ENCODE data around the gene BAG2.
A peak's percentile ranks its signal among the peaks of the same experiment; 100 is the strongest.

BAG2 gene

DNA sequence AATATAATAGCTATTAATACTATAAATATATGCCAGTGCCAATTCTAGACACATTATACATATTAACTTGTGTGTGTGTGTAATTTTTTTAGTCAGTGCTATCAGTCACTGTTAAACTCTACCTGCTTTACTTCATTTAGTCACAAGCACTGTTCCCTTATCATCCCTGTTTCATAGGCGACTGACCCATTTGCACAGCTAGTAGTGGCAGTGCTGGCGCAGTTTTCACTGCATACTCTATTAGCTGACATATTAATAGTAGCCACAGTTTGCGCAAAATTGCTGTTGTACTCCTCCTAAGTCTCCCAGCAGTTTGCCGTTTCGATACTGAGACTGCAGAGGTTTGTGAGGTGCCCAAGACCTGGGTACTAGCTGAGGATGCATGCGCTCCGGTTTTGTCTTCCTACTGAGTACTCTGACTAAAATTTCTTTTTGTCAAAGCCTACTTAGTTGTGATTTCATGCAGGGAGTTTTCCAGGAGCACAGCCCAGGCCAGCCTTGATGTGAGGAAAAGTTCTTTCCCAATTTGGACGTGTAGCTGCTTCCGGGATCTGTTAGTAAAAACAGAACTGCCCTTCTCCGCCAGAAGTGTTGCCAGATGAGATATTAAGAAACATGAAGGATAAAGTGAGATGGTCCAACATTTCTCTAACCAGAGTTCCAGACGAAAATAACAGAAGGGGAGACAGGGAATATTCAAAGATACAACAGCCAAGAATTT, 5.6 kb downstream of the BAG2 start:
- no peak for DNase-seq

DNA sequence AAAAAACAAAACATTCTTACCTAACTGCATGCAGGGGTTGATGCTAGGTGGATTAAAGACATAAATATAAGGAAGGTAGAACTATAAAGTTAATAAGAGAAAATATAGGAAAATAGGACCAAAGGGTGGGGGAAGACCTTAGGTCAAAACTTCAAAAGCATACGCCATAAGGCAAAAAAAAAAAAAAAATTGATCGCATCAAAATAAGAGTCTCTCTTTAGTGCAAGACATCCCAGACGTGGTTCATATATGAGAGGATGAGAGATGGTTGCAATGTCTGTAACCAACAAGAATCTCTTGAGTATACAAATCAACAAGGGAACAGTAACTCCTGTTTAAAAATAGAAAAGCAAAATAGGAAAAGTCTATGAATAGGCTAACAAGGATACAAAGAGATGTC, 8.5 kb downstream of the BAG2 start:
- DNase-seq: no peak

- DNase-seq: no peak
Observed at GRCh38 chr6:57182017-57182432, 9.9 kb downstream of the BAG2 start.

DNA sequence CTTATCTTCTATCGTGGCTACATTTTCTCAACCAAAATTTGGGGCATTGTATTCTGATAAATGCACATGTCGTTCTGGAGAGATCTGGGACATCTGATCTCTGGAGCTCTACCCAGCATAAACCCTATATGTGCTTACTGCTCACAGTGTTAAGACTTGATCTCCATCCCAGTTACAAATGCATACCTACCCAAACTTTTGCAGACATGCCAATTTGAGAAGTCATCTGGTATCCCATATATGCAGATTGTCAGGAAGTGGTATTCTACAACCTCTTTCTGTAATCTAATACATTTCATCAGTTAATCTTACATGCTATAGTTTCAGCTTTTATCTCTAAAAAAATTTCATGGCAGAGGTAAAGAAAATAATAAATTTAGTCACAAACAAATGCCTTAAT, 11.2 kb downstream of the BAG2 start:
- no peak for DNase-seq

GRCh38 chr6:57190140-57190539, 18.0 kb downstream of the BAG2 start:
- DNase-seq: no peak

- DNase-seq: no peak
Observed at GRCh38 chr6:57193177-57193576, 21.1 kb downstream of the BAG2 start.

DNA sequence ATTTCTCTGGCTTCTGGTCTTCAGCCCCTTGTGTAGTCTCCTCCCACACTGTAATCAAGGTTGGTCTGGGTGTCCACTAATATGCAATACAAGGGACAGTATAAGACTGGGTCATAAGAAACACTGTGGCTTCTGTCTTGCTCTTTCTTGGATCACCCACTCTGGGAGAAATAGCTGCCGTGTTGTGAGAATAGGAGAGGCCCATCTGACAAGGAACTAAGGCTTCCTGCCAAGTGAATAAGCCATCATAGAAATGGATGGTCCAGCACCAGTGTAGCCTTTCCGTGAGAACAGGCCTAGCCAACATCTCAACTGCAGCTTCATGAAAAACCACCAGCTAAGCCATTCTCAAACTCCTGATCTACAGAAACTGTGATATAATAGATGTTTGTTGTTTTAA, 23.3 kb downstream of the BAG2 start:
- no peak for DNase-seq

DNA sequence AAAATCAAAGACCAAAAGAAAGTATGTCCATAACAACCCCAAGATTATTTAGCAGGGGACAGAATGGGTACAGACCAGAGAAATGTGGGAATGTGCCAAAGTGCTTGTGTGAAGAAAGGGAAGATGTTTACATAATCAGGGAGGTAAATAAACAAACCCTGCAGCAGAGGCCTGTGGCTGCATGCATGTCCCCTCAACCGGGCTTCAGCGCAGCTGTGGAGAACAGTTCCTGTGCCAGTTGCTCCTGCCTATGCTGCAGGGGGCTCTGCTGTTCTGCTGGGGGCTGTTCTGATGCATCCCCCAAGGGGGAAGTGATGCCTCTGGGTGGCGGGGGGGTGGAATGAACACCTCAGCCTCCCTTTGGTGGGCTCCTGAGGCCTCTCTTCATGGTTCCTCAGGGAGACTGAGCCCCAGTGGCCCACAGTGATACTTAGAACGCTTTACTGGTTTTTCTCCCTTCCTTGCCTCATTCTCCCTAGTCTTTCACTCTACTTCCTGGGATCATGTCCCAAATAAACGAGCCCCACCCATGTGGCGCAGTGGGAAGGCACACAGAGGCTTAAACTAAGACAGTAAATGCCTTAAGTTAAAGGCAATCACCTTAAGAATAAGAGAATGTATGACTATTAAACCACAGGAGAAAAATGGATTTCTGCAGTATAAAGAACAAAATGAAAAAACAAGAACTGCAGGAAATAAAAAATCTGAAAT, 27.0 kb downstream of the BAG2 start:
- DNase-seq: no peak

- DNase-seq: no peak
Observed at GRCh38 chr6:57201718-57202117, 29.6 kb downstream of the BAG2 start.

GRCh38 chr6:57205550-57206328, 33.6 kb downstream of the BAG2 start:
- no peak for DNase-seq

- no peak for DNase-seq
Observed at GRCh38 chr6:57207141-57207540, 35.0 kb downstream of the BAG2 start.

- no peak for DNase-seq
Observed at GRCh38 chr6:57207872-57208271, 35.7 kb downstream of the BAG2 start.

DNA sequence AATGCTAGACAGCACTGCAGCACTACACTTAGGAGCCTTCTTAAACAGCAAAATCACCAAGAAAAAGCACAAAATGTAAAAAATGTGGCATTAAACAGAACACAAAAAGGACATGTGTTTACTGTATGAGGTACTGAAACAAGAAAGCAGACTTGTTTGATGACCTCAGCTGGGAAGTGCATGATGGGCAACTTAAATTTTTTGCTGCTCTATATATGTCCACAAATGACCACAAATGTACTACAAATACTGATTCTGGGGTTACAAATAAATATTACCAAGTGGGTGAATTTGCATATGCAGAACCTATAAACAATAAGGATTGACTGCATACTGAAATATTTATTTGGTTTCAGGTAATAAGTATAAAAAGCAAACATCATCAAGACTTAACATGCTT, 36.9 kb downstream of the BAG2 start:
- DNase-seq: no peak

GRCh38 chr6:57210060-57210459, 37.9 kb downstream of the BAG2 start:
- DNase-seq: no peak

DNA sequence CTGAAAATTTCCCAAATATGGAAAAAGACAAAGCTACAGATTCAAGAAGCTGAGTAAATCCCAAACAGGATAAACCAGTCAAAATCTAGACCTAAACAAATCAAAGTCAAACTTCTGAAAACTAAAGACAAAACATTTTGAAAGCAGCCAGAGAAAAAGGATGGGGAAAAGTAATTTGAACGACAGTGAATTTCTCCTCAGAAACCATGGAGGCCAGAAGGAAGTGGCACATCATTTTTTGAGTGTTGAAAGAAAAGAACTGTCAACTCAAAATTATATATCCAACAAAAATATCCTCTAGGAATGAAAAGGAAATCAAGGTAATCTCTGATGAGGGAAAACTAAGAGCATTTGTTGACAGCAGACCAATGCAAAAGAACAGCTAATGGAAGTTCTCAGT, 43.1 kb downstream of the BAG2 start:
- DNase-seq: no peak

DNA sequence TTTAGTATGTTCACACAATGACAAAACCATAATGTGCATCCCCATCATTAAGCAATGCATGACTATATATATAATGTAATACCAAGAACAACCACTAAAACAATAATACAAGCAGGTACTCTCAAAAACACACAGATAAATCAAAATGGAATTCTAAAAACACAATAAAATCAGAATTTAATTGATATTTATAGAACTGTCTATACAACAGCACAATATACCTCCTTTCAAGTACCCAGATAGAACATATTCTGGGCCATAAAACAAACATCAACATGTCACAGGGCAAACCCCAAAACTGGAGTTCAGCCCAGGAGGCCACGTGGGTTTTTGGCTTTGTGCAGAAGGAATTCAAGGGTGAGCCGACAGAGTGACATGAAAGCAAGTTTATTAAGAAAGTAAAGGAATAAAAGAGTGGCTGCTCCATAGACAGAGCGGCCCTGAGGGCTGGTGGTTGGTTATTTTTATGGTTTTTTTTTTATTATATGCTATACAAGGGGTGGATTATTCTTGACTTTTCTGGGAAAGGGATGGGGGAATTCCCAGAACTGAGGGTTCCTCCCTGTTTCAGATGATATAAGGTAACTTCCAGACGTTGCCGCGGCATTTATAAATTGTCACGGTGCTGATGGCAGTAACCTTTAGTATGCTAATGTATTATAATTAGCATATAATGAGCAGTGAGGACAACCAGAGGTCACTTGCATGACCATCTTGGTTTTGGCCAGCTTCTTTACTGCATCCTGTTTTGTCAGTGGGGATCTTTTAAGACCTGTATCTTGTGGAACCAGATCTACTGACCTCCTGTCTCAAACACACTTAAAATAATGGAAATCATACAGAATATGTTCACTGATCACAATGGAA, 44.3 kb downstream of the BAG2 start:
- no peak for DNase-seq

DNA sequence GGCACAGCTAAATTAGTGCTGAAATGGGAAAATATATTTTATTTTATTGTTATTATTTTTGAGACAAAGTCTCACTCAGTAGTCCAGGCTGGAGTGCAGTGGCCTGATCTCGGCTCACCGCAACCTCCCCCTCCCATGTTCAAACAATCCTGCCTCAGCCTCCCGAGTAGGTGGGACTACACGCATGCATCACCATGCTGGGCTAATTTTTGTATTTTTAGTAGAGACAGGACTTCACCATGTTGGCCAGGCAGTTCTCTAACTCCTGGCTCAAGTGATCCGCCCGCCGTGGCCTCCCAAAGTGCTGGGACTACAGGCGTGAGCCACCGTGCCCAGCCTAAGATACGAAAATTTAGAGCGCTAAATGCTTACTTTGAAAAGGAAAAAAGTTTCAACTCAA, 45.1 kb downstream of the BAG2 start:
- DNase-seq: no peak

DNA sequence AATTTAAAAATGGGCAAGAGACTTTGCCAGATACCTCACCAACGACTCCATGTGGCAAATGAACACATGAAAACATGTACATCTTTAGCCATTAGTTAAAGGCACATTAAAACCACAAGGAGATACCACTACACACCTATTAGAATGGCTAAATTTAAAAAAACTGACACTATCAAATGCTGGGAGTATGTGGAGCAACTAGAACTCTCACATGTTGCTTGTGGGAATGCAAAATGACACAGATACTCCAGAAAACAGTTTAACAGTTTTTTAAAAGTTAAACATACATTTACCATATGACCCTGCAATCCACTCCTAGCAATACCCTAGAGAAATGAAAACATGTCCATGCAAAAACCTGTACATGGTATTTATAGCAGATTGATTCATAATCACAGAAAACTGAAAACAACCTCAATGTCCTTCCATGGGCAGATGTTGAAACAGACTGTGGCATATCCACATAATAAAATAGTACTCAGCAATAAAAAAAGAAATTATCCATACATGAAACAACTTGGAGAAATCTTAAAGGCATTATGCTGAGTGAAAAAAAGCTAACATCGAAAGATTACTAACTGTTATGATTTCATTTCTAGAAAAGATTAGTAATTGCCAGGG, 48.1 kb downstream of the BAG2 start:
- DNase-seq: no peak

- peak; percentile 17 for DNase-seq
Observed at GRCh38 chr6:57221191-57221935, 49.2 kb downstream of the BAG2 start.

- peak; percentile 72 to 75 for DNase-seq
Observed at GRCh38 chr6:57221936-57222742, 50.0 kb downstream of the BAG2 start, which contains the start of gene RAB23. TSS of gene RAB23 (minus strand) at chr6:57222307. CDS start at chr6:57210380, 11,927 bp downstream.

GRCh38 chr6:57222743-57223077, 50.6 kb downstream of the BAG2 start:
- DNase-seq: no peak
